Measurements from ENCODE around the gene PEDS1. TPM values are rescaled to one million over a fixed set of nuclear protein-coding genes. Genes with fewer than 3 reads are reported as not detected.

PEDS1 gene
- total and polyA plus RNA-seq, 10 of the 15 experiments (the other 5 are each of a cell fraction or from before 2014, with no cell fraction given): 1.7 to 25.6 (median 16.8) TPM

DNA sequence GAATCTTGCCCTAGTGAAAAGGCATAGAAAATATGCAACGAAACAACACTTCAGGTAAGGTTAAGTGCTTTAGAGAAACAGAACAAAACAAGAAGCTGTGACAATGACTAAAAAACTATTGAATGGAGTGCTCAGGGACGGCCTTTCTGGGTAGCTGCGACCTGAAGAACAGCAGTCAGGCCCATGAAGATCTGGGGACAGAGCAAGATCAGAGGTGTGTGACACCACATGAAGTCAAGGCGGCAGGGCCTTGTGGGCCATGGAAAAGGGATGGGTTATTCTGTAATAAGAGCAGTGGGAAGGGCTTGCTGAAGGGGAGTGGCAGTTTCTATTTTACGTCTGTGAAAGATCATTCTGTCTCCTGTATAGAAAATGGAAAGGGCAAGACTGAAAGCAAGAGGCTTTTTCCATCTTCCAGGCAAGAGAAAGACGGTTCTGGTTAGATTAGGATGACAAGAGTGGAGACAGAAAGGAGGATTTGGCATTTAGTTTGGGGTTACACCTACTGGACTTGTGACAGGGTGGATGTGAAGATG is 45.7 kb downstream of the PEDS1 start:
- ChIA-PET SMC1A (ENCODE audit: uncharacterized antibody, unreplicated experiment) (interaction anchor here (1.0 to 2.8 kb wide), 4 partner anchors 8 to 36 kb away, joined by 4 to 12 read pairs (median 6); no protein-coding TSS in a partner anchor), RAD21 (ENCODE audit: unreplicated experiment) (interaction anchor here (1.4 to 1.6 kb wide), 2 partner anchors 8 to 58 kb away, joined by 3 read pairs; no protein-coding TSS in a partner anchor), POLR2A (no interaction called here), CTCF (interaction anchor here (1.3 to 4.7 kb wide), 4 partner anchors 13 to 129 kb away, joined by 7 to 21 read pairs (median 14); no protein-coding TSS in a partner anchor)
- intact Hi-C loops (cut with micrococcal nuclease; ENCODE audit: unreplicated experiment) (no loop called here), in situ Hi-C loops (cut with MboI) (no loop called here)
- Histone ChIP-seq H3K27ac (ENCODE audit: control insufficient read depth, insufficient read depth) (peak overlapping the region; percentile 14; the same call in 1 of the 2 replicates), H3K9me3 (replicated peaks; ENCODE audit: control insufficient read depth, insufficient read depth, low read length) (no peaks in the 10 kb centered on the region), H3K4me1 (ENCODE audit: control insufficient read depth, insufficient read depth, low read length) (peaks cover 32% of the 10 kb centered on the region), H3K79me2 (ENCODE audit: control insufficient read depth, insufficient read depth, low read length) (peaks cover 92% of the 10 kb centered on the region), H3K36me3 (ENCODE audit: control insufficient read depth in 2 of 2, insufficient read depth in 2 of 2, low read length in 1 of 2) (0 out of 4 replicates have a peak, but pooled peaks cover 0 to 3% of the 10 kb centered on the region in 2 experiments), H3K4me3 (no peak overlapping the region), H4K20me1 (ENCODE audit: control insufficient read depth, insufficient read depth) (peaks cover 16% of the 10 kb centered on the region), H3K9ac (ENCODE audit: control insufficient read depth, insufficient read depth, low read length) (no peak overlapping the region), H3K27me3 (replicated peaks in 1 of 2; ENCODE audit: control insufficient read depth in 2 of 2, insufficient read depth in 2 of 2, low read length in 1 of 2) (no peaks in the 10 kb centered on the region), H3K4me2 (ENCODE audit: control insufficient read depth, insufficient read depth) (peak overlapping the region; percentile 58), H2AFZ (ENCODE audit: control insufficient read depth, low read depth, low read length) (no peak overlapping the region)
- no peak for FAIRE-seq
- no peak for ATAC-seq
- WGBS (ENCODE audit: insufficient coverage, insufficient replicate concordance, low lambda C conversion rate, missing lambda C conversion rate): 43% methylated on average over 6 of the region's 6 CpGs
- no peak for TF ChIP-seq BRCA1 (IDR thresholded peaks at IDR 0.05; ENCODE audit: low read depth, low read length)
- TF ChIP-seq SIX5 (IDR thresholded peaks at IDR 0.05; ENCODE audit: low read depth, low read length, severe bottlenecking): no peak
- TF ChIP-seq YY1 (IDR thresholded peaks at IDR 0.05; ENCODE audit: low read depth, low read length): no peak
- TF ChIP-seq CBX3 (IDR thresholded peaks at IDR 0.05; ENCODE audit: borderline replicate concordance, low read depth): no peak
- TF ChIP-seq, protein P1, sequence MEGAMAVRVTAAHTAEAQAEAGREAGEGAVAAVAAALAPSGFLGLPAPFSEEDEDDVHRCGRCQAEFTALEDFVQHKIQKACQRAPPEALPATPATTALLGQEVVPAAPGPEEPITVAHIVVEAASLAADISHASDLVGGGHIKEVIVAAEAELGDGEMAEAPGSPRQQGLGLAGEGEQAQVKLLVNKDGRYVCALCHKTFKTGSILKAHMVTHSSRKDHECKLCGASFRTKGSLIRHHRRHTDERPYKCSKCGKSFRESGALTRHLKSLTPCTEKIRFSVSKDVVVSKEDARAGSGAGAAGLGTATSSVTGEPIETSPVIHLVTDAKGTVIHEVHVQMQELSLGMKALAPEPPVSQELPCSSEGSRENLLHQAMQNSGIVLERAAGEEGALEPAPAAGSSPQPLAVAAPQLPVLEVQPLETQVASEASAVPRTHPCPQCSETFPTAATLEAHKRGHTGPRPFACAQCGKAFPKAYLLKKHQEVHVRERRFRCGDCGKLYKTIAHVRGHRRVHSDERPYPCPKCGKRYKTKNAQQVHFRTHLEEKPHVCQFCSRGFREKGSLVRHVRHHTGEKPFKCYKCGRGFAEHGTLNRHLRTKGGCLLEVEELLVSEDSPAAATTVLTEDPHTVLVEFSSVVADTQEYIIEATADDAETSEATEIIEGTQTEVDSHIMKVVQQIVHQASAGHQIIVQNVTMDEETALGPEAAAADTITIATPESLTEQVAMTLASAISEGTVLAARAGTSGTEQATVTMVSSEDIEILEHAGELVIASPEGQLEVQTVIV (IDR thresholded peaks at IDR 0.05; ENCODE audit: borderline replicate concordance, partially characterized antibody): no peak
- TF ChIP-seq BHLHE40 (IDR thresholded peaks at IDR 0.05; ENCODE audit: borderline replicate concordance in 1 of 2, low read depth in 2 of 2, low read length in 1 of 2): no peak
- no peak for TF ChIP-seq PRDM15 (CRISPR knock-in tag; IDR thresholded peaks at IDR 0.05)
- no peak for TF ChIP-seq TBL1XR1 (IDR thresholded peaks at IDR 0.05; ENCODE audit: low read depth, low read length)
- TF ChIP-seq POLR2AphosphoS2 (IDR thresholded peaks at IDR 0.05; ENCODE audit: low read depth, low read length): 0 out of 2 replicates have a peak, but pooled peaks have one; percentile 12
- BruUV-seq (replicated peaks): no TSS peak
- no peak for DNase-seq (ENCODE audit: low read depth, low spot score)

Measured in GM12878 (cell line).